Measurements from ENCODE around the gene COL13A1. TPM values are rescaled to one million over a fixed set of nuclear protein-coding genes. Genes with fewer than 3 reads are reported as not detected.

The COL13A1 gene
- total RNA-seq, 1 donor from 2014 or later = 0.86 TPM

DNA sequence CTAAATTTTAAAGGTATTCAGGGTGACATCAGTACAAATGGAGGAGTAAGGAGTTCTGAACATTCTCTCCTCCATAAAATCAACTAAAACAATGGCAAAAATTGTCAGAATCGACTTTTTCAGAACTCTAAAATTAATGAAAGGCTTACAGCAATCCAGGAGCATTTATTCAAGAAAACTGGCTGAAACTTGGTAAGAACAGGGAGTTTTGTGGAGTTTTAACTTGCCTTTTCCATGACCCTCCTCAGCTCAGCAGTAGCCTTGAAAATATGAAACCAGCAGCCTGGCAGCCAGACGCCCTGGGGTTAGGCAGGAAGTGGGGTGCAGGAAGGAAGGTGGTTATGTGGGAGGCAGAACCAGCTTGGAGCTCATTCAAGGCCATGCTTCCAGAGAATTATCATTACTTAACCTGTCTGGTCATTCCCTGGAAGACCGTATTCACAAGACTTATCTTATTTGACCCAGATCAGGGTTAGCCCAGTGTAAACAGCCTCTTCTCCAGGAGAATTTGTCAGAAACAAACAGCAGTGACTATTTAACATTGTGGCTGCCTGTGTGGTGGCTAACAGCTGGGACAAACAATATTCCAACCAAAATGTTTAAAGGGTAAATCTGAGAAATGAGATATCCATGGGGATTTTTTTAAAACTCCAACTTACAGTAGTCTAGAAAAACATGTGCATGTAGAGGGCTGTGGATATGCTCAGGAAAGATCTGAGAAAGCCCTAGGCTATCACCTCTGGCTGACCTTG, 175.3 kb downstream of the COL13A1 start:
- Mint-ChIP-seq H3K36me3 (ENCODE audit: low read depth, unreplicated experiment) (peaks cover 2% of the 10 kb centered on the region), H3K9me3 (ENCODE audit: unreplicated experiment) (peaks cover 23% of the 10 kb centered on the region), H3K4me3 (ENCODE audit: unreplicated experiment) (no peak overlapping the region), H3K27ac (ENCODE audit: unreplicated experiment) (no peak overlapping the region), H3K4me1 (ENCODE audit: low read depth, unreplicated experiment) (no peaks in the 10 kb centered on the region), H3K27me3 (ENCODE audit: low read depth, unreplicated experiment) (peaks cover 13% of the 10 kb centered on the region)
- FAIRE-seq (no peak), DNase-seq (ENCODE audit: low read depth) (no peak)
- Histone ChIP-seq H3K9me3 (ENCODE audit: insufficient read depth, low read depth, low read length) (peaks cover 5% of the 10 kb centered on the region), H4K20me1 (ENCODE audit: insufficient read depth, low read length) (no peaks in the 10 kb centered on the region), H3K4me1 (ENCODE audit: insufficient read depth, low read length) (no peaks in the 10 kb centered on the region), H3K9ac (ENCODE audit: low read length) (no peak overlapping the region), H3K79me2 (ENCODE audit: insufficient read depth, low read length) (no peaks in the 10 kb centered on the region), H3K27me3 (ENCODE audit: insufficient read depth, low read length) (peaks cover 10% of the 10 kb centered on the region), H3K4me2 (ENCODE audit: low read length) (no peak overlapping the region), H3K4me3 (ENCODE audit: insufficient read depth, low read depth, low read length) (no peak overlapping the region), H2AFZ (ENCODE audit: low read depth, low read length) (no peak overlapping the region), H3K27ac (ENCODE audit: low read depth, low read length) (no peak overlapping the region), H3K36me3 (ENCODE audit: insufficient read depth, low read length) (no peaks in the 10 kb centered on the region)
- TF ChIP-seq EZH2 (IDR thresholded peaks at IDR 0.05; ENCODE audit: insufficient read depth, low read length) = no peak
- TF ChIP-seq, protein P1, sequence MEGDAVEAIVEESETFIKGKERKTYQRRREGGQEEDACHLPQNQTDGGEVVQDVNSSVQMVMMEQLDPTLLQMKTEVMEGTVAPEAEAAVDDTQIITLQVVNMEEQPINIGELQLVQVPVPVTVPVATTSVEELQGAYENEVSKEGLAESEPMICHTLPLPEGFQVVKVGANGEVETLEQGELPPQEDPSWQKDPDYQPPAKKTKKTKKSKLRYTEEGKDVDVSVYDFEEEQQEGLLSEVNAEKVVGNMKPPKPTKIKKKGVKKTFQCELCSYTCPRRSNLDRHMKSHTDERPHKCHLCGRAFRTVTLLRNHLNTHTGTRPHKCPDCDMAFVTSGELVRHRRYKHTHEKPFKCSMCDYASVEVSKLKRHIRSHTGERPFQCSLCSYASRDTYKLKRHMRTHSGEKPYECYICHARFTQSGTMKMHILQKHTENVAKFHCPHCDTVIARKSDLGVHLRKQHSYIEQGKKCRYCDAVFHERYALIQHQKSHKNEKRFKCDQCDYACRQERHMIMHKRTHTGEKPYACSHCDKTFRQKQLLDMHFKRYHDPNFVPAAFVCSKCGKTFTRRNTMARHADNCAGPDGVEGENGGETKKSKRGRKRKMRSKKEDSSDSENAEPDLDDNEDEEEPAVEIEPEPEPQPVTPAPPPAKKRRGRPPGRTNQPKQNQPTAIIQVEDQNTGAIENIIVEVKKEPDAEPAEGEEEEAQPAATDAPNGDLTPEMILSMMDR (IDR thresholded peaks at IDR 0.05; ENCODE audit: insufficient read depth, low read depth, low read length) = no peak

- Mint-ChIP-seq H3K9me3 (ENCODE audit: unreplicated experiment) (peaks cover 25% of the 10 kb centered on the region), H3K27ac (ENCODE audit: unreplicated experiment) (no peak overlapping the region), H3K4me3 (ENCODE audit: unreplicated experiment) (no peak overlapping the region), H3K36me3 (ENCODE audit: low read depth, unreplicated experiment) (peaks cover 2% of the 10 kb centered on the region), H3K4me1 (ENCODE audit: low read depth, unreplicated experiment) (no peaks in the 10 kb centered on the region), H3K27me3 (ENCODE audit: low read depth, unreplicated experiment) (peaks cover 6% of the 10 kb centered on the region)
- H3K9me3 ChIP-seq (ENCODE audit: insufficient read depth, low read depth, low read length) = peaks cover 5% of the 10 kb centered on the region
- no peaks in the 10 kb centered on the region for H4K20me1 ChIP-seq (ENCODE audit: insufficient read depth, low read length)
- no peak overlapping the region for H3K4me3 ChIP-seq (ENCODE audit: insufficient read depth, low read depth, low read length)
- TF ChIP-seq EZH2 (IDR thresholded peaks at IDR 0.05; ENCODE audit: insufficient read depth, low read length) = no peak
- TF ChIP-seq, protein P1 (IDR thresholded peaks at IDR 0.05; ENCODE audit: insufficient read depth, low read depth, low read length) = no peak
- H2AFZ ChIP-seq (ENCODE audit: low read depth, low read length) = no peak overlapping the region
- FAIRE-seq (no peak), DNase-seq (ENCODE audit: low read depth) (no peak)
- H3K4me2 ChIP-seq (ENCODE audit: low read length) = no peak overlapping the region
- H3K4me1 ChIP-seq (ENCODE audit: insufficient read depth, low read length) = no peaks in the 10 kb centered on the region
- H3K79me2 ChIP-seq (ENCODE audit: insufficient read depth, low read length) = no peaks in the 10 kb centered on the region
- H3K9ac ChIP-seq (ENCODE audit: low read length) = no peak overlapping the region
- H3K36me3 ChIP-seq (ENCODE audit: insufficient read depth, low read length) = no peaks in the 10 kb centered on the region
- no peak overlapping the region for H3K27ac ChIP-seq (ENCODE audit: low read depth, low read length)
- peaks cover 10% of the 10 kb centered on the region for H3K27me3 ChIP-seq (ENCODE audit: insufficient read depth, low read length)
Observed at GRCh38 chr10:69979174-69979573, 177.5 kb downstream of the COL13A1 start.

GRCh38 chr10:69980672-69981071, 179.0 kb downstream of the COL13A1 start:
- H3K4me3 ChIP-seq (ENCODE audit: insufficient read depth, low read depth, low read length) = no peak overlapping the region
- H3K9ac ChIP-seq (ENCODE audit: low read length) = no peak overlapping the region
- H2AFZ ChIP-seq (ENCODE audit: low read depth, low read length) = no peak overlapping the region
- H3K79me2 ChIP-seq (ENCODE audit: insufficient read depth, low read length) = no peaks in the 10 kb centered on the region
- DNase-seq (ENCODE audit: low read depth) (no peak), FAIRE-seq (no peak)
- no peak for TF ChIP-seq EZH2 (IDR thresholded peaks at IDR 0.05; ENCODE audit: insufficient read depth, low read length)
- TF ChIP-seq, protein P1 (IDR thresholded peaks at IDR 0.05; ENCODE audit: insufficient read depth, low read depth, low read length) = no peak
- H3K36me3 ChIP-seq (ENCODE audit: insufficient read depth, low read length) = no peaks in the 10 kb centered on the region
- H3K27me3 Mint-ChIP-seq (ENCODE audit: low read depth, unreplicated experiment) = peaks cover 2% of the 10 kb centered on the region
- no peaks in the 10 kb centered on the region for H4K20me1 ChIP-seq (ENCODE audit: insufficient read depth, low read length)
- H3K4me2 ChIP-seq (ENCODE audit: low read length) = no peak overlapping the region
- H3K4me1 ChIP-seq (ENCODE audit: insufficient read depth, low read length) = no peaks in the 10 kb centered on the region
- no peak overlapping the region for H3K27ac ChIP-seq (ENCODE audit: low read depth, low read length)
- H3K27me3 ChIP-seq (ENCODE audit: insufficient read depth, low read length) = peaks cover 16% of the 10 kb centered on the region
- no peaks in the 10 kb centered on the region for H3K4me1 Mint-ChIP-seq (ENCODE audit: low read depth, unreplicated experiment)
- H3K27ac Mint-ChIP-seq (ENCODE audit: unreplicated experiment) = no peak overlapping the region
- H3K9me3 Mint-ChIP-seq (ENCODE audit: unreplicated experiment) = peaks cover 25% of the 10 kb centered on the region
- H3K36me3 Mint-ChIP-seq (ENCODE audit: low read depth, unreplicated experiment) = peaks cover 2% of the 10 kb centered on the region
- peaks cover 5% of the 10 kb centered on the region for H3K9me3 ChIP-seq (ENCODE audit: insufficient read depth, low read depth, low read length)
- no peak overlapping the region for H3K4me3 Mint-ChIP-seq (ENCODE audit: unreplicated experiment)

Data from astrocyte (in vitro differentiated cells and primary cell).